Measurements from ENCODE around the gene STMP1. TPM values are rescaled to one million over a fixed set of nuclear protein-coding genes. Genes with fewer than 3 reads are reported as not detected.

The STMP1 gene
- total and polyA plus RNA-seq, 2 of the 13 experiments (the other 11 are each of a cell fraction or from before 2014, with no cell fraction given): 7.2 to 16.2 TPM

- H3K27ac ChIP-seq (ENCODE audit: extremely low read length, insufficient read depth, low read length): no peak overlapping the region
- FAIRE-seq (no peak), DNase-seq (ENCODE audit: low spot score) (no peak), ATAC-seq (no peak)
- ChIA-PET CTCF (ENCODE audit: low intra/inter-chr PET ratio, low total read pairs) (no interaction called here), POLR2A (interaction anchor here (0.6 kb wide), 1 partner anchor 425 kb away, joined by 4 read pairs; no protein-coding TSS in a partner anchor)
- peaks cover 5 to 36% of the 10 kb centered on the region in 2 experiments; a peak in 4 of 5 replicates for H3K27me3 ChIP-seq (ENCODE audit: control insufficient read depth in 1 of 2, insufficient read depth in 2 of 2, low read length in 2 of 2)
- no peaks in the 10 kb centered on the region for H4K20me1 ChIP-seq (ENCODE audit: insufficient read depth, low read length)
- peaks cover 22% of the 10 kb centered on the region for H3K4me1 ChIP-seq (ENCODE audit: insufficient read depth, low read length)
- H3K9ac ChIP-seq (ENCODE audit: insufficient read depth, low read depth, low read length): no peak overlapping the region
- H3K9me3 ChIP-seq (ENCODE audit: low read length): no peaks in the 10 kb centered on the region
- H3K36me3 ChIP-seq (replicated peaks in 1 of 2; ENCODE audit: control insufficient read depth in 1 of 2, insufficient read depth in 2 of 2, low read length in 2 of 2): no peaks in the 10 kb centered on the region
- no peaks in the 10 kb centered on the region for H3K79me2 ChIP-seq (ENCODE audit: insufficient read depth, low read length)
- no peak overlapping the region for H3K4me3 ChIP-seq (replicated peaks in 1 of 3; ENCODE audit: insufficient read depth in 1 of 3, low read depth in 2 of 3, low read length in 3 of 3)
- no peak overlapping the region for H3K4me2 ChIP-seq (ENCODE audit: low read depth, low read length)
- no TSS peak for BruUV-seq (replicated peaks)
- intact Hi-C loops (cut with micrococcal nuclease; ENCODE audit: unreplicated experiment): no loop called here
- TF ChIP-seq HES4 (CRISPR knock-in tag; IDR thresholded peaks at IDR 0.05; ENCODE audit: borderline replicate concordance) (no peak), ZNF224 (CRISPR knock-in tag; IDR thresholded peaks at IDR 0.05) (no peak), ZNF136 (CRISPR knock-in tag; IDR thresholded peaks at IDR 0.05; ENCODE audit: low read depth) (no peak), POLR2AphosphoS5 (IDR thresholded peaks at IDR 0.05; ENCODE audit: low read depth, low read length) (no peak), MEF2D (CRISPR knock-in tag; IDR thresholded peaks at IDR 0.05) (no peak), CERS6 (CRISPR knock-in tag; IDR thresholded peaks at IDR 0.05) (no peak), NKX3-1 (CRISPR knock-in tag; IDR thresholded peaks at IDR 0.05) (no peak), SMYD3 (CRISPR knock-in tag; IDR thresholded peaks at IDR 0.05) (no peak), ZNF333 (CRISPR knock-in tag; IDR thresholded peaks at IDR 0.05; ENCODE audit: borderline replicate concordance) (no peak), GATAD1 (CRISPR knock-in tag; IDR thresholded peaks at IDR 0.05) (no peak), FIP1L1 (IDR thresholded peaks at IDR 0.05; ENCODE audit: borderline replicate concordance, insufficient read depth, low read depth, low read length) (no peak), GTF2F1 (IDR thresholded peaks at IDR 0.05; ENCODE audit: low read length) (no peak), DPF2 (CRISPR knock-in tag; IDR thresholded peaks at IDR 0.05; ENCODE audit: borderline replicate concordance, low read depth) (no peak), ZNF160 (CRISPR knock-in tag; IDR thresholded peaks at IDR 0.05) (no peak), USF2 (IDR thresholded peaks at IDR 0.05; ENCODE audit: low read depth, low read length) (no peak), USF2 (CRISPR knock-in tag; IDR thresholded peaks at IDR 0.05; ENCODE audit: borderline replicate concordance) (no peak)
- no peak overlapping the region for H2AFZ ChIP-seq (ENCODE audit: low read length)
- in situ Hi-C loops (cut with HindIII; ENCODE audit: extremely low pct_ligation_motif_present, low pct_unique_long_range_greater_than_20kb): no loop called here
- WGBS (ENCODE audit: low lambda C conversion rate): 39% methylated on average over 4 of the region's 4 CpGs
Measured at GRCh38 chr7:135712182-135712782, 50.0 kb downstream of the STMP1 start.

Measured in HepG2 (cell line).